ENCODE results near the gene MED22.
"Not testable (repeated sequence)": the region's sequence is repeated elsewhere in the genome, so short reads cannot be mapped to it uniquely, and the experiment has no call there.

MED22 gene

GRCh38 chr9:133323211-133323610 lies 24.7 kb downstream of the MED22 start:
- 96% methylated on average over 7 to 8 of the region's 10 CpGs for WGBS, 2 experiments (ENCODE audit: insufficient coverage in 2 of 2)
- no peak overlapping the region for H3K27ac ChIP-seq (ENCODE audit: low read depth, low read length, severe bottlenecking)
- H3K4me1 ChIP-seq (ENCODE audit: control insufficient read depth, insufficient read depth, low read length, poor library complexity, severe bottlenecking): no peaks in the 10 kb centered on the region
- no peaks in the 10 kb centered on the region for H3K36me3 ChIP-seq (ENCODE audit: control insufficient read depth, insufficient read depth, low read length)
- peaks cover 4% of the 10 kb centered on the region for H3K9me3 ChIP-seq (ENCODE audit: control insufficient read depth, low read length)
- H3K4me3 ChIP-seq (ENCODE audit: extremely low read depth, insufficient read depth, low read length, poor library complexity, severe bottlenecking): no peak overlapping the region

- Histone ChIP-seq H3K4me1 (ENCODE audit: control insufficient read depth, insufficient read depth, low read length, poor library complexity, severe bottlenecking) (no peaks in the 10 kb centered on the region), H3K9me3 (ENCODE audit: control insufficient read depth, low read length) (peaks cover 4% of the 10 kb centered on the region), H3K27ac (ENCODE audit: low read depth, low read length, severe bottlenecking) (no peak overlapping the region), H3K4me3 (ENCODE audit: extremely low read depth, insufficient read depth, low read length, poor library complexity, severe bottlenecking) (no peak overlapping the region), H3K36me3 (ENCODE audit: control insufficient read depth, insufficient read depth, low read length) (no peaks in the 10 kb centered on the region)
- WGBS, 2 experiments (ENCODE audit: insufficient coverage in 2 of 2): 87 to 89% methylated on average over 11 to 14 of the region's 14 CpGs
Measured at GRCh38 chr9:133322701-133323100, 25.2 kb downstream of the MED22 start.

- H3K27ac ChIP-seq (ENCODE audit: low read depth, low read length, severe bottlenecking): no peak overlapping the region
- H3K36me3 ChIP-seq (ENCODE audit: control insufficient read depth, insufficient read depth, low read length): no peaks in the 10 kb centered on the region
- H3K4me3 ChIP-seq (ENCODE audit: extremely low read depth, insufficient read depth, low read length, poor library complexity, severe bottlenecking): no peak overlapping the region
- peaks cover 4% of the 10 kb centered on the region for H3K9me3 ChIP-seq (ENCODE audit: control insufficient read depth, low read length)
- WGBS, 2 experiments (ENCODE audit: insufficient coverage in 2 of 2): 84 to 91% methylated on average over 6 to 11 of the region's 13 CpGs
- no peaks in the 10 kb centered on the region for H3K4me1 ChIP-seq (ENCODE audit: control insufficient read depth, insufficient read depth, low read length, poor library complexity, severe bottlenecking)
Measured at GRCh38 chr9:133321411-133321935, 26.5 kb downstream of the MED22 start.

GRCh38 chr9:133320421-133320881 lies 27.5 kb downstream of the MED22 start:
- 83 to 86% methylated on average over 10 to 13 of the region's 13 CpGs for WGBS, 2 experiments (ENCODE audit: insufficient coverage in 2 of 2)
- Histone ChIP-seq H3K36me3 (ENCODE audit: control insufficient read depth, insufficient read depth, low read length) (no peaks in the 10 kb centered on the region), H3K9me3 (ENCODE audit: control insufficient read depth, low read length) (peaks cover 4% of the 10 kb centered on the region), H3K27ac (ENCODE audit: low read depth, low read length, severe bottlenecking) (no peak overlapping the region), H3K4me3 (ENCODE audit: extremely low read depth, insufficient read depth, low read length, poor library complexity, severe bottlenecking) (no peak overlapping the region), H3K4me1 (ENCODE audit: control insufficient read depth, insufficient read depth, low read length, poor library complexity, severe bottlenecking) (no peaks in the 10 kb centered on the region)

GRCh38 chr9:133317551-133317950 lies 30.4 kb downstream of the MED22 start:
- not testable (repeated sequence) for H3K9me3 ChIP-seq (ENCODE audit: control insufficient read depth, low read length); H3K36me3 ChIP-seq (ENCODE audit: control insufficient read depth, insufficient read depth, low read length); H3K27ac ChIP-seq (ENCODE audit: low read depth, low read length, severe bottlenecking); H3K4me1 ChIP-seq (ENCODE audit: control insufficient read depth, insufficient read depth, low read length, poor library complexity, severe bottlenecking); H3K4me3 ChIP-seq (ENCODE audit: extremely low read depth, insufficient read depth, low read length, poor library complexity, severe bottlenecking)
- 86 to 91% methylated on average over 3 to 7 of the region's 13 CpGs for WGBS, 2 experiments (ENCODE audit: insufficient coverage in 2 of 2)

GRCh38 chr9:133315997-133316396 lies 31.9 kb downstream of the MED22 start:
- Histone ChIP-seq H3K27ac (ENCODE audit: low read depth, low read length, severe bottlenecking) (no peak overlapping the region), H3K36me3 (ENCODE audit: control insufficient read depth, insufficient read depth, low read length) (no peaks in the 10 kb centered on the region), H3K4me3 (ENCODE audit: extremely low read depth, insufficient read depth, low read length, poor library complexity, severe bottlenecking) (no peak overlapping the region), H3K4me1 (ENCODE audit: control insufficient read depth, insufficient read depth, low read length, poor library complexity, severe bottlenecking) (no peaks in the 10 kb centered on the region), H3K9me3 (ENCODE audit: control insufficient read depth, low read length) (no peaks in the 10 kb centered on the region)
- WGBS, 2 experiments (ENCODE audit: insufficient coverage in 2 of 2): no CpG with 5 or more reads among the region's 2 CpGs

GRCh38 chr9:133309608-133310007 lies 38.3 kb downstream of the MED22 start:
- no peak overlapping the region for H3K27ac ChIP-seq (ENCODE audit: low read depth, low read length, severe bottlenecking)
- no peaks in the 10 kb centered on the region for H3K36me3 ChIP-seq (ENCODE audit: control insufficient read depth, insufficient read depth, low read length)
- no peaks in the 10 kb centered on the region for H3K9me3 ChIP-seq (ENCODE audit: control insufficient read depth, low read length)
- H3K4me3 ChIP-seq (ENCODE audit: extremely low read depth, insufficient read depth, low read length, poor library complexity, severe bottlenecking): no peak overlapping the region
- WGBS, 2 experiments (ENCODE audit: insufficient coverage in 2 of 2): 82% methylated on average over 6 of the region's 6 CpGs; no CpG with 5 or more reads in 1 of the 2 experiments
- no peaks in the 10 kb centered on the region for H3K4me1 ChIP-seq (ENCODE audit: control insufficient read depth, insufficient read depth, low read length, poor library complexity, severe bottlenecking)

- Histone ChIP-seq H3K9me3 (ENCODE audit: control insufficient read depth, low read length) (no peaks in the 10 kb centered on the region), H3K4me1 (ENCODE audit: control insufficient read depth, insufficient read depth, low read length, poor library complexity, severe bottlenecking) (no peaks in the 10 kb centered on the region), H3K4me3 (ENCODE audit: extremely low read depth, insufficient read depth, low read length, poor library complexity, severe bottlenecking) (no peak overlapping the region), H3K36me3 (ENCODE audit: control insufficient read depth, insufficient read depth, low read length) (no peaks in the 10 kb centered on the region), H3K27ac (ENCODE audit: low read depth, low read length, severe bottlenecking) (no peak overlapping the region)
- 83 to 92% methylated on average over 14 of the region's 16 CpGs for WGBS, 2 experiments (ENCODE audit: insufficient coverage in 2 of 2)
Measured at GRCh38 chr9:133307301-133307700, 40.6 kb downstream of the MED22 start.

GRCh38 chr9:133306242-133307204 lies 41.4 kb downstream of the MED22 start:
- Histone ChIP-seq H3K36me3 (ENCODE audit: control insufficient read depth, insufficient read depth, low read length) (no peaks in the 10 kb centered on the region), H3K9me3 (ENCODE audit: control insufficient read depth, low read length) (no peaks in the 10 kb centered on the region)
- WGBS, 2 experiments (ENCODE audit: insufficient coverage in 2 of 2): 89 to 91% methylated on average over 28 to 30 of the region's 31 CpGs

GRCh38 chr9:133305731-133306130 lies 42.2 kb downstream of the MED22 start:
- 84 to 89% methylated on average over 16 of the region's 23 CpGs for WGBS, 2 experiments (ENCODE audit: insufficient coverage in 2 of 2)
- Histone ChIP-seq H3K27ac (ENCODE audit: low read depth, low read length, severe bottlenecking) (no peak overlapping the region), H3K36me3 (ENCODE audit: control insufficient read depth, insufficient read depth, low read length) (no peaks in the 10 kb centered on the region), H3K4me1 (ENCODE audit: control insufficient read depth, insufficient read depth, low read length, poor library complexity, severe bottlenecking) (no peaks in the 10 kb centered on the region), H3K9me3 (ENCODE audit: control insufficient read depth, low read length) (no peaks in the 10 kb centered on the region), H3K4me3 (ENCODE audit: extremely low read depth, insufficient read depth, low read length, poor library complexity, severe bottlenecking) (no peak overlapping the region)

More at GRCh38 chr9:133306242-133307204, 41.4 kb downstream of the MED22 start:
- Histone ChIP-seq H3K4me3 (ENCODE audit: extremely low read depth, insufficient read depth, low read length, poor library complexity, severe bottlenecking) (no peak overlapping the region), H3K4me1 (ENCODE audit: control insufficient read depth, insufficient read depth, low read length, poor library complexity, severe bottlenecking) (no peaks in the 10 kb centered on the region), H3K27ac (ENCODE audit: low read depth, low read length, severe bottlenecking) (no peak overlapping the region)

Measured in mesodermal cell (in vitro differentiated cells).